ENCODE measurements around the gene CASP10.

DNA sequence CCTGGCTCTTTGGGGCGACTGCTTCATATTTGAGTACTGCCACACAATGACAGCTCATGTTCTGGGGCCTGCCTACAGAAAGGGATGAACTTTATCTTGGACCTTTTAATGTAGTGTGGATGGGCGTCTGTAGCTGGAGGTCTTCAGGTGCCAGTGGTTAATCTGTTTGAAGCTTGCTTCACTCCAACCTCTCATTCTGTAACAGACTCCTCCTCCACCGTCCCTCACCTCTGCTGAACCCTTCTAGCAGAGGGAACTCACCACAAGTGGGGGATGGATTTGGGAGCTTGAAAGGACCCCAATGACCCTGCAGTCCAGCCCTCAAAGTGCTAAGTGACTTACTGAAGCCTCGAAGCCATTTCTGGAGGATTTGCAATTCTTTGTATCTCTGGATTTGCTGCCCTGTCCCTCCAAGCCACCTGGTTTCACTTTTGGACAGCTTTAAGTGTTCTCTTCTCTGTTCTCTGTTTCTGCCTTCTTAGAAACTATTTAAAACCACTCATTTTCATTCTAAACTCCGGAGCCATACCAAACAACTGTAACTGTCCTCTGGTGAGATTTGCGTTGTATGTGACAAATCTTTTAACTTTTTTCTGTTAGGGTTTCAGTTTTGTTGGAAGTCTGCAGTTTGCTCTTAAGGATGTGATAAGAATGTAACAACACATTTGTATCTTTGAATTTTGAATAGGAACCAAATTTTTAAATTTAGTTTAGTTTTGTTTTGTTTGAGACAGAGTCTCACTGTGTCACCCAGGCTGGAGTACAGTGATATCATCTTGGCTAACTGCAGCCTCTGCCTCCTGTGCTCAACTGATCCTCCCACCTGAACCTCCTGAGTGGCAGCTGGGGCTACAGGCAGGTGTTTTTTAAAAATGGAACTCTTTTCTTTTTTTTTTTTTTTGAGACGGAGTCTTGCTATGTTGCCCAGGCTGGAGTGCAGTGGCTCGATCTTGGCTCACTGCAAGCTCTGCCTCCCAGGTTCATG, 40.4 kb downstream of the CASP10 start:
- TF ChIP-seq, protein P1, sequence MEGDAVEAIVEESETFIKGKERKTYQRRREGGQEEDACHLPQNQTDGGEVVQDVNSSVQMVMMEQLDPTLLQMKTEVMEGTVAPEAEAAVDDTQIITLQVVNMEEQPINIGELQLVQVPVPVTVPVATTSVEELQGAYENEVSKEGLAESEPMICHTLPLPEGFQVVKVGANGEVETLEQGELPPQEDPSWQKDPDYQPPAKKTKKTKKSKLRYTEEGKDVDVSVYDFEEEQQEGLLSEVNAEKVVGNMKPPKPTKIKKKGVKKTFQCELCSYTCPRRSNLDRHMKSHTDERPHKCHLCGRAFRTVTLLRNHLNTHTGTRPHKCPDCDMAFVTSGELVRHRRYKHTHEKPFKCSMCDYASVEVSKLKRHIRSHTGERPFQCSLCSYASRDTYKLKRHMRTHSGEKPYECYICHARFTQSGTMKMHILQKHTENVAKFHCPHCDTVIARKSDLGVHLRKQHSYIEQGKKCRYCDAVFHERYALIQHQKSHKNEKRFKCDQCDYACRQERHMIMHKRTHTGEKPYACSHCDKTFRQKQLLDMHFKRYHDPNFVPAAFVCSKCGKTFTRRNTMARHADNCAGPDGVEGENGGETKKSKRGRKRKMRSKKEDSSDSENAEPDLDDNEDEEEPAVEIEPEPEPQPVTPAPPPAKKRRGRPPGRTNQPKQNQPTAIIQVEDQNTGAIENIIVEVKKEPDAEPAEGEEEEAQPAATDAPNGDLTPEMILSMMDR (IDR thresholded peaks at IDR 0.05) = no peak
- TF ChIP-seq GABPA (IDR thresholded peaks at IDR 0.05; ENCODE audit: low read depth) = no peak

All from SK-N-SH (cell line).